IMR-90 (cell line): ENCODE measurements around the gene HOXA13. TPM values are rescaled to one million over a fixed set of nuclear protein-coding genes. Genes with fewer than 3 reads are reported as not detected.

Source experiments
- ATAC-seq: fragments of 200-7000 bp; cut with Tn5 transposase; 2 replicates; pipeline ENCODE4 v1.9.1; 2020; ENCODE audit warnings: low read depth, mild to moderate bottlenecking, moderate library complexity
- BruUV-seq: library from RNA; stranded (reverse); fragments of 400-500 nt; replicated peaks from 2 replicates; lab custom pipeline; 2021; lab: Mats Ljungman, UMichigan
- CTCF ChIA-PET: fragments of 300-600 bp; formaldehyde crosslinking; extraction: SDS; loops from one replicate; lab custom pipeline; 2021; ENCODE audit warnings: antibody characterized with exemption; lab: Yijun Ruan, JAX
- POLR2A ChIA-PET: fragments of 300-600 bp; sonication (Branson Sonifier 250); formaldehyde crosslinking; loops from one replicate; lab custom pipeline; 2022; ENCODE audit warnings: antibody characterized with exemption; ENCODE audit not compliant: unreplicated experiment; lab: Charles Lee
- DNase-seq: peaks from one replicate; pipeline ENCODE4 v3.0.0; 2013
- H2AFZ ChIP-seq: replicated peaks from 2 replicates; pipeline ENCODE3; 2013; ENCODE audit warnings: low read length, mild to moderate bottlenecking; ENCODE audit not compliant: poor library complexity
- H2AK5ac ChIP-seq: 2 replicates; pipeline ENCODE4 v1.6.1; 2013; ENCODE audit warnings: low read depth, low read length, inconsistent platforms
- H2AK9ac ChIP-seq: replicated peaks from 2 replicates; pipeline ENCODE3; 2013; ENCODE audit warnings: mild to moderate bottlenecking, low read depth, low read length, moderate library complexity; ENCODE audit not compliant: poor library complexity
- H2BK120ac ChIP-seq: 2 replicates; pipeline ENCODE4 v1.6.1; 2013; ENCODE audit warnings: low read depth, low read length, inconsistent platforms
- H2BK15ac ChIP-seq: 3 replicates; pipeline ENCODE4 v1.6.1; 2013; ENCODE audit warnings: low read depth, low read length, inconsistent platforms
- H2BK20ac ChIP-seq: 2 replicates; pipeline ENCODE4 v1.6.1; 2013; ENCODE audit warnings: low read depth, mild to moderate bottlenecking, inconsistent platforms, low read length, moderate library complexity
- H2BK5ac ChIP-seq: 2 replicates; pipeline ENCODE4 v1.6.1; 2013; ENCODE audit warnings: mild to moderate bottlenecking, low read depth, low read length, inconsistent platforms; ENCODE audit not compliant: poor library complexity, severe bottlenecking
- H3K14ac ChIP-seq: replicated peaks from 2 replicates; pipeline ENCODE4 v1.6.1; 2013; ENCODE audit warnings: low read depth, low read length, inconsistent platforms
- H3K18ac ChIP-seq: 2 replicates; pipeline ENCODE4 v1.6.1; 2013; ENCODE audit warnings: low read depth, low read length, control low read depth
- H3K23ac ChIP-seq: 2 replicates; pipeline ENCODE4 v1.6.1; 2013; ENCODE audit warnings: low read depth, low read length, inconsistent platforms
- H3K27ac ChIP-seq: 2 replicates; pipeline ENCODE4 v1.5.1; 2013; ENCODE audit warnings: mild to moderate bottlenecking, control low read depth, low read length; ENCODE audit not compliant: insufficient read depth
- H3K27me3 ChIP-seq: 2 replicates; pipeline ENCODE4 v1.6.1; 2013; ENCODE audit warnings: low read length; ENCODE audit not compliant: control insufficient read depth, insufficient read depth
- H3K36me3 ChIP-seq: 2 replicates; pipeline ENCODE4 v1.6.1; 2013; ENCODE audit warnings: low read length, mixed read lengths; ENCODE audit not compliant: control insufficient read depth, insufficient read depth
- H3K4ac ChIP-seq: 2 replicates; pipeline ENCODE4 v1.6.1; 2013; ENCODE audit warnings: low read depth, low read length, inconsistent platforms
- H3K4me1 ChIP-seq: 2 replicates; pipeline ENCODE4 v1.6.1; 2013; ENCODE audit warnings: low read length, mixed read lengths; ENCODE audit not compliant: control insufficient read depth, insufficient read depth
- H3K4me2 ChIP-seq: 2 replicates; pipeline ENCODE4 v1.6.1; 2013; ENCODE audit warnings: low read depth, mild to moderate bottlenecking, control low read depth, low read length, moderate library complexity
- H3K4me3 ChIP-seq: 2 replicates; pipeline ENCODE4 v1.5.1; 2013; ENCODE audit warnings: low read depth, mild to moderate bottlenecking, control low read depth, low read length, moderate library complexity; ENCODE audit not compliant: insufficient read depth
- H3K56ac ChIP-seq: 2 replicates; pipeline ENCODE4 v1.6.1; 2013; ENCODE audit warnings: low read length, inconsistent platforms; ENCODE audit not compliant: insufficient read depth; ENCODE audit errors: extremely low read depth
- H3K79me1 ChIP-seq, 2 experiments: 2 replicates each; pipeline ENCODE4 v1.6.1; 2013; ENCODE audit warnings: low read length in 2 of 2, inconsistent platforms in 1 of 2, low read depth in 1 of 2
- H3K9ac ChIP-seq: 2 replicates; pipeline ENCODE4 v1.6.1; 2013; ENCODE audit warnings: low read depth, low read length, control low read depth
- H3K9me1 ChIP-seq: 2 replicates; pipeline ENCODE4 v1.6.1; 2013; ENCODE audit warnings: low read length, inconsistent platforms; ENCODE audit not compliant: insufficient read depth
- H3K9me3 ChIP-seq: 2 replicates; pipeline ENCODE4 v1.6.1; 2013; ENCODE audit warnings: low read length; ENCODE audit not compliant: control insufficient read depth, insufficient read depth
- H4K20me1 ChIP-seq: 2 replicates; pipeline ENCODE4 v1.6.1; 2013; ENCODE audit warnings: low read length, inconsistent platforms; ENCODE audit not compliant: insufficient read depth
- H4K5ac ChIP-seq: 2 replicates; pipeline ENCODE4 v1.6.1; 2013; ENCODE audit warnings: mild to moderate bottlenecking, low read depth, low read length, control low read depth
- H4K8ac ChIP-seq, 2 experiments: 2 replicates each; pipeline ENCODE4 v1.6.1; 2013; ENCODE audit warnings: low read depth in 2 of 2, low read length in 2 of 2, control low read depth in 1 of 2, inconsistent platforms in 1 of 2
- H4K91ac ChIP-seq: 2 replicates; pipeline ENCODE4 v1.6.1; 2013; ENCODE audit warnings: low read depth, low read length, inconsistent platforms; ENCODE audit not compliant: insufficient read depth
- FOS ChIP-seq: fragments of 150-350 bp; IDR thresholded peaks from 2 replicates; pipeline ENCODE4 v1.6.1; 2016; ENCODE audit warnings: low read depth, low read length
- MAFK ChIP-seq: IDR thresholded peaks from 2 replicates; pipeline ENCODE4 v1.6.1; 2012; ENCODE audit warnings: low read depth, low read length, improper control_type of control experiment
- MAZ ChIP-seq: IDR thresholded peaks from 2 replicates; pipeline ENCODE4 v1.6.1; 2012; ENCODE audit warnings: low read depth, mild to moderate bottlenecking, low read length, improper control_type of control experiment, moderate library complexity, borderline replicate concordance
- MXI1 ChIP-seq: IDR thresholded peaks from 2 replicates; pipeline ENCODE4 v1.6.1; 2012; ENCODE audit warnings: low read depth, mild to moderate bottlenecking, low read length, moderate library complexity, borderline replicate concordance
- NFE2L2 ChIP-seq: fragments of 150-350 bp; IDR thresholded peaks from 2 replicates; pipeline ENCODE4 v1.6.1; 2016; ENCODE audit warnings: low read depth, mild to moderate bottlenecking, low read length
- POLR2A ChIP-seq: IDR thresholded peaks from 2 replicates; pipeline ENCODE4 v1.6.1; 2012; ENCODE audit warnings: mild to moderate bottlenecking, low read depth, low read length
- RAD21 ChIP-seq: IDR thresholded peaks from 2 replicates; pipeline ENCODE4 v1.6.1; 2012; ENCODE audit warnings: low read length, improper control_type of control experiment
- RCOR1 ChIP-seq: IDR thresholded peaks from 2 replicates; pipeline ENCODE4 v1.6.1; 2012; ENCODE audit warnings: mild to moderate bottlenecking, low read length, improper control_type of control experiment; ENCODE audit not compliant: insufficient replicate concordance
- RFX5 ChIP-seq: IDR thresholded peaks from 2 replicates; pipeline ENCODE4 v1.8.0; 2012; ENCODE audit warnings: low read depth, mild to moderate bottlenecking, low read length, moderate library complexity
- SMC3 ChIP-seq: fragments of 150-350 bp; IDR thresholded peaks from 2 replicates; pipeline ENCODE4 v1.6.1; 2016; ENCODE audit warnings: low read depth, mild to moderate bottlenecking, antibody characterized with exemption, low read length, moderate library complexity
- WGBS, 2 experiments: methylation state at CpG; one replicate each; pipeline versions ENCODE4 v1.1.5 to v1.1.7; 2013; ENCODE audit warnings: missing lambda C conversion rate in 2 of 2; ENCODE audit not compliant: insufficient read length in 1 of 2; ENCODE audit errors: extremely low coverage in 2 of 2; 5-methylcytosine and 5-hydroxymethylcytosine counted together
- dilution Hi-C: fragments of 300-500 bp; cut with HindIII; formaldehyde crosslinking; loops from one replicate; pipeline ENCODE4 v1.14.3; 2018; ENCODE audit warnings: low sequenced_read_pairs; ENCODE audit not compliant: unreplicated experiment
- in situ Hi-C: fragments of 300-500 bp; cut with MboI; formaldehyde crosslinking; loops from 3 replicates; pipeline ENCODE4 v1.14.3; 2019; ENCODE audit warnings: low sequenced_read_pairs, inconsistent platforms, mixed read lengths
- intact Hi-C: fragments of 100-400 bp; cut with micrococcal nuclease; formaldehyde crosslinking; loops from 2 replicates; pipeline ENCODE4 v1.10.0; 2022
- polyA plus RNA-seq, 3 experiments: library from polyadenylated mRNA; depleted of rRNA; stranded (reverse); fragments of >200 nt; gene quantifications; 2 replicates each; pipeline ENCODE4 v1.2.3, GENCODE V29; 2012; ENCODE audit warnings: low replicate concordance in 1 of 3
- total RNA-seq: library from RNA; depleted of rRNA; stranded (reverse); fragments of >200 nt; gene quantifications from 2 replicates; pipeline ENCODE4 v1.2.3, GENCODE V29; 2012
- TF ChIP-seq, protein P1 (sequence below): fragments of 150-350 bp; IDR thresholded peaks from 2 replicates; pipeline ENCODE4 v1.6.1; 2016; ENCODE audit warnings: low read depth, mild to moderate bottlenecking, low read length, moderate library complexity, borderline replicate concordance
- TF ChIP-seq, protein P2 (sequence below): fragments of 150-350 bp; IDR thresholded peaks from 2 replicates; pipeline ENCODE4 v1.6.1; 2017; ENCODE audit warnings: mild to moderate bottlenecking, antibody characterized with exemption, low read length, low read depth

HOXA13 gene
- total and polyA plus RNA-seq, 2 of the 4 experiments (the other 2 are of a cell fraction): not detected

DNA sequence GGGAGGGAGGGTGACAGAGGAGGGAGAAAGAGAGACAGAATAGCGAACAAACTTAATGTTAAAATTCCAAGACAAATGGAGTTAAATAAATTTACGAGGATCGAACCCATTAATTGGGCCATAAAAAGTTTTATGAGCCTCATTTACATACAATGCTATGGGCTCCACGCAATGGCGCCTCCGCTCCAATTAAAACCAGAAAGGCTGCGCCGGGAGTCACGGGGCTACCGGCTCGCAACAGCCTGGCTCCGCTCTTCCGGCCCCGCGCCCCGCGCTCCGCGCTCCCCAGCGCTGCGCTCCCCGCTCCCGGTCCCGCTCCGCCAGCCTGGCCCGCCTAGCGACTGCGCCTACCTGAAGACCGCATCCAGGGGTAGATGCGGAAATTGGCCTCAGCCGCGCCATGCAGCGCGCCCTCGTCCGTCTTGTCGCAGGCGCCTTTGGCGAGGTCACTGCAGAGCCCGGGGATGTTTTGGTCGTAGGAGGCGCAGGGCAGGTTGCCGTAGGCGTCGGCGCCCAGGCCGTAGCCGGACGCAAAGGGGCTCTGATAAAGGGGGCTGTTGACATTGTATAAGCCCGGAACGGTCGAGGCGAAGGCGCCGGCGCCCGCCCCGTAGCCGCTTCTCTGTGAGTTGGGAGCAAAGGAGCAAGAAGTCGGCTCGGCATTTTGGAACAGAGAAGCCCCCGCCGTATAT is 43.9 kb downstream of the HOXA13 start (continued):
- no peak for TF ChIP-seq FOS
- TF ChIP-seq MAFK: no peak

DNA sequence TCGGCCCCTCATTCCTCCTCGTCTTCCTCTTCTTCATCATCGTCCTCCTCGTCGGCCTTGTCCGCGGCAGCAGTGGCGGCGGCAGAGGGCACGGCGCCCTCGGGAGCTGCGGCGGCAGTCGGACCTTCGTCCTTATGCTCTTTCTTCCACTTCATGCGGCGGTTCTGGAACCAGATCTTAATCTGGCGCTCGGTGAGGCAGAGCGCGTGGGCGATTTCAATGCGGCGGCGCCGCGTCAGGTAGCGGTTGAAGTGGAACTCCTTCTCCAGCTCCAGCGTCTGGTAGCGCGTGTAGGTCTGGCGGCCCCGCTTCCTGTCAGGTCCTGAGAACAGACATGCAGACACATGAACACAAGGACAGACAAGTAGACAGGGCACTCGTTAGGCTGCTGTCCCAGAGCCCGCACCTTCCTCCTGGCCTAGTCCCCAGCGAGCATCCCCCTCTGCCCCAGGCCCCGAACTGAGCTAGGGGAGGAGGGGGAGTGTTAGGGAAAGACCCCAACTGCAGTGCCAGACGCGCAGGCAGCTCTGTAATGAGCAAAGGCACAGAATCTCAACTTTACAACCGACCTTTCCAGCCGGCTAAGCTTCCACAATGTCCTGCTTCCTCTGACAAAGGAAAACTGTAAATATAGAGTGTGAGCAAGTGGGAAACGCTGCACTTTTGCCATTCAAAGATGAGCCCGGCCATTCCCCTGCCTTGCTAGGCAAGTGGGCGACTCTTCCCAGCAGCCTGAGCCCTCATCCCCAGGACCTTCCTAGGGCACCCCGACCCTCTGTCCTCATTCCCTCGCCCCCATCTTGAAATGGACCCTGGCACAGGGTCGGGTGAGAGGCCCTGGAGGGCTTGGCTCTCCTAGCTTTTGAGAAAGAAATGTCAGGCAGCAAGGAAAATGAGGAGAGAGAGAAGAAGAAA is 44.7 kb downstream of the HOXA13 start:
- Histone ChIP-seq H2BK120ac (no peak overlapping the region), H3K4me3 (peak overlapping the region; percentile 69; the same call in 1 of the 2 replicates), H3K36me3 (no peaks in the 10 kb centered on the region), H3K9me3 (no peaks in the 10 kb centered on the region), H3K9ac (peak overlapping the region; percentile 44; the same call in 1 of the 2 replicates), H2BK5ac (no peak overlapping the region), H3K79me1 (0 out of 4 replicates have a peak, but pooled peaks cover 0 to 10% of the 10 kb centered on the region in 2 experiments), H4K5ac (no peak overlapping the region; the same call in 1 of the 2 replicates), H3K4me1 (peaks cover 6% of the 10 kb centered on the region; the same call in 1 of the 2 replicates), H3K23ac (peak overlapping the region; percentile 7; the same call in 1 of the 2 replicates), H3K4me2 (peak overlapping the region; percentile 88), H2AK9ac (no peak overlapping the region), H2BK20ac (no peak overlapping the region), H4K91ac (no peak overlapping the region), H4K8ac (peak overlapping the region; percentile 6 to 90; a peak in 2 of 4 replicates), H2BK15ac (no peak overlapping the region), H3K9me1 (peaks cover 3% of the 10 kb centered on the region; the same call in 1 of the 2 replicates), H2AK5ac (no peak overlapping the region), H3K4ac (0 out of 2 replicates have a peak overlapping the region, but pooled peaks have one; percentile 3), H3K18ac (no peak overlapping the region), H4K20me1 (no peaks in the 10 kb centered on the region), H2AFZ (peak overlapping the region; percentile 38), H3K27ac (peak overlapping the region; percentile 34), H3K14ac (0 out of 2 replicates have a peak overlapping the region, but pooled peaks have one; percentile 8), H3K56ac (no peak overlapping the region), H3K27me3 (no peaks in the 10 kb centered on the region; the same call in 1 of the 2 replicates)
- intact Hi-C loops: no loop called here
- 61% methylated on average over 32 of the region's 48 CpGs; no CpG with 5 or more reads in 1 of the 2 experiments for WGBS, 2 experiments
- ChIA-PET POLR2A (no interaction called here), CTCF (no interaction called here)
- dilution Hi-C loops: no loop called here
- no peak for ATAC-seq
- in situ Hi-C loops: loop anchor here (5.0 kb wide), 2 partner anchors 788 to 1303 kb away; no protein-coding TSS in a partner anchor
- DNase-seq: no peak
- no TSS peak for BruUV-seq
- no peak for TF ChIP-seq RAD21
- no peak for TF ChIP-seq MXI1
- TF ChIP-seq SMC3: no peak
- TF ChIP-seq MAZ: no peak
- no peak for TF ChIP-seq RFX5
- TF ChIP-seq, protein P1, sequence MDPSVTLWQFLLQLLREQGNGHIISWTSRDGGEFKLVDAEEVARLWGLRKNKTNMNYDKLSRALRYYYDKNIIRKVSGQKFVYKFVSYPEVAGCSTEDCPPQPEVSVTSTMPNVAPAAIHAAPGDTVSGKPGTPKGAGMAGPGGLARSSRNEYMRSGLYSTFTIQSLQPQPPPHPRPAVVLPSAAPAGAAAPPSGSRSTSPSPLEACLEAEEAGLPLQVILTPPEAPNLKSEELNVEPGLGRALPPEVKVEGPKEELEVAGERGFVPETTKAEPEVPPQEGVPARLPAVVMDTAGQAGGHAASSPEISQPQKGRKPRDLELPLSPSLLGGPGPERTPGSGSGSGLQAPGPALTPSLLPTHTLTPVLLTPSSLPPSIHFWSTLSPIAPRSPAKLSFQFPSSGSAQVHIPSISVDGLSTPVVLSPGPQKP: no peak
- TF ChIP-seq RCOR1: no peak
- TF ChIP-seq POLR2A: no peak
- TF ChIP-seq FOS: no peak
- TF ChIP-seq, protein P2, sequence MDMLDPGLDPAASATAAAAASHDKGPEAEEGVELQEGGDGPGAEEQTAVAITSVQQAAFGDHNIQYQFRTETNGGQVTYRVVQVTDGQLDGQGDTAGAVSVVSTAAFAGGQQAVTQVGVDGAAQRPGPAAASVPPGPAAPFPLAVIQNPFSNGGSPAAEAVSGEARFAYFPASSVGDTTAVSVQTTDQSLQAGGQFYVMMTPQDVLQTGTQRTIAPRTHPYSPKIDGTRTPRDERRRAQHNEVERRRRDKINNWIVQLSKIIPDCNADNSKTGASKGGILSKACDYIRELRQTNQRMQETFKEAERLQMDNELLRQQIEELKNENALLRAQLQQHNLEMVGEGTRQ: no peak
- no peak for TF ChIP-seq NFE2L2
